K562 (cell line): ENCODE results near the gene RASSF1. TPM values are rescaled to one million over a fixed set of nuclear protein-coding genes. Genes with fewer than 3 reads are reported as not detected.

Experiments used
- ATAC-seq: fragments of 200-7000 bp; cut with Tn5 transposase; 3 replicates; pipeline ENCODE4 v1.9.1; 2020; ENCODE audit warnings: moderate library complexity
- BruUV-seq: library from RNA; stranded (reverse); fragments of 400-500 nt; replicated peaks from 2 replicates; lab custom pipeline; 2021; lab: Mats Ljungman, UMichigan
- CTCF ChIA-PET: fragments of 300-600 bp; formaldehyde crosslinking; extraction: SDS; loops from one replicate; lab custom pipeline; 2021; ENCODE audit warnings: low intra/inter-chr PET ratio; lab: Yijun Ruan, JAX
- POLR2A ChIA-PET: fragments of 300-600, 350-650 bp; sonication (Branson Sonifier 250); formaldehyde crosslinking; extraction: SDS; loops from one replicate; lab custom pipeline; 2021; ENCODE audit warnings: antibody characterized with exemption, inconsistent platforms; lab: Yijun Ruan, JAX
- DNase-seq, 4 experiments: peaks; one replicate each; pipeline versions ENCODE4 v3.0.0 to v3.0.0-alpha.2; 2011 to 2018; ENCODE audit warnings: low spot score in 3 of 4, mixed read lengths in 3 of 4; ENCODE audit errors: extremely low read depth in 1 of 4
- FAIRE-seq: peaks from 2 replicates; lab custom pipeline; 2011; peaks lifted over from hg19 to GRCh38; lab: Jason Lieb, UNC
- H2AFZ ChIP-seq: 2 replicates; pipeline ENCODE4 v1.6.0; 2011; ENCODE audit warnings: low read depth, low read length, control low read depth, inconsistent platforms
- H3K27ac ChIP-seq: fragments of 200-600 bp; 3 replicates; pipeline ENCODE4 v1.8.0; 2011; ENCODE audit warnings: low read depth, mild to moderate bottlenecking, control low read depth, inconsistent platforms, low read length, moderate library complexity, mixed read lengths; ENCODE audit errors: extremely low read depth
- H3K27me3 ChIP-seq, 2 experiments: fragments of 300-600 bp in 1 of 2; 2 replicates in 1 of 2; 3 replicates in 1 of 2; pipeline versions ENCODE4 v1.6.0 to v1.8.0; 2011; ENCODE audit warnings: inconsistent platforms in 2 of 2, low read length in 2 of 2, mild to moderate bottlenecking in 1 of 2, mixed read lengths in 1 of 2, moderate library complexity in 1 of 2; ENCODE audit not compliant: control insufficient read depth in 2 of 2, insufficient read depth in 2 of 2
- H3K36me3 ChIP-seq: fragments of 300-600 bp; 3 replicates; pipeline ENCODE4 v1.8.0; 2011; ENCODE audit warnings: mild to moderate bottlenecking, low read length, inconsistent platforms; ENCODE audit not compliant: control insufficient read depth, insufficient read depth
- H3K4me1 ChIP-seq, 2 experiments: fragments of 200-600 bp in 1 of 2; replicated peaks in 1 of 2; 2 replicates in 1 of 2; 3 replicates in 1 of 2; pipeline versions ENCODE4 v1.5.1 to v1.8.0; 2011; ENCODE audit warnings: inconsistent platforms in 2 of 2, low read length in 2 of 2, mild to moderate bottlenecking in 1 of 2, mixed read lengths in 1 of 2, moderate library complexity in 1 of 2; ENCODE audit not compliant: control insufficient read depth in 2 of 2, insufficient read depth in 2 of 2
- H3K4me2 ChIP-seq: 2 replicates; pipeline ENCODE4 v1.6.1; 2011; ENCODE audit warnings: low read length, control low read depth, inconsistent platforms, mixed read lengths; ENCODE audit not compliant: insufficient read depth
- H3K4me3 ChIP-seq: fragments of 200-600 bp; sonication (generic), shearing (Covaris generic); 2 replicates; pipeline ENCODE4 v1.5.1; 2016; ENCODE audit warnings: control low read depth, inconsistent platforms
- H3K79me2 ChIP-seq: fragments of 200-600 bp; 3 replicates; pipeline ENCODE4 v1.8.0; 2011; ENCODE audit warnings: low read length, inconsistent platforms; ENCODE audit not compliant: control insufficient read depth, insufficient read depth
- H3K9ac ChIP-seq, 2 experiments: 2 replicates each; pipeline versions ENCODE4 v1.6.0 to v1.6.1; 2011; ENCODE audit warnings: low read depth in 2 of 2, low read length in 2 of 2, control low read depth in 1 of 2, inconsistent platforms in 1 of 2, mild to moderate bottlenecking in 1 of 2, mixed read lengths in 1 of 2; ENCODE audit not compliant: insufficient read depth in 1 of 2
- H3K9me1 ChIP-seq: one replicate; pipeline ENCODE4 v1.6.0; 2011; ENCODE audit warnings: inconsistent platforms, mild to moderate bottlenecking, low read length, moderate library complexity; ENCODE audit not compliant: control insufficient read depth, insufficient read depth
- H3K9me3 ChIP-seq: replicated peaks from 2 replicates; pipeline ENCODE4 v1.5.1; 2011; ENCODE audit warnings: low read depth, low read length, inconsistent platforms; ENCODE audit not compliant: control insufficient read depth, insufficient read depth
- H4K20me1 ChIP-seq: replicated peaks from 2 replicates; pipeline ENCODE4 v1.6.1; 2011; ENCODE audit warnings: low read length, inconsistent platforms, mixed read lengths; ENCODE audit not compliant: control insufficient read depth, insufficient read depth
- POLR2A ChIP-seq: fragments of 450-650 bp; conservative IDR thresholded peaks from 2 replicates; pipeline ENCODE4 v1.6.1; 2016
- POLR2G ChIP-seq: fragments of 200-400 bp; formaldehyde crosslinking; IDR thresholded peaks from 2 replicates; pipeline ENCODE4 v1.6.1; 2017; ENCODE audit warnings: low read depth, mild to moderate bottlenecking, antibody characterized with exemption, low read length, moderate library complexity
- RBFOX2 ChIP-seq: fragments of 200-400 bp; formaldehyde crosslinking; IDR thresholded peaks from 2 replicates; pipeline ENCODE4 v1.6.1; 2017; ENCODE audit warnings: low read depth, mild to moderate bottlenecking, low read length, moderate library complexity
- SMARCA5 ChIP-seq: fragments of 450-650 bp; IDR thresholded peaks from 2 replicates; pipeline ENCODE4 v1.6.1; 2016
- XRCC3 ChIP-seq: fragments of 450-650 bp; IDR thresholded peaks from 2 replicates; pipeline ENCODE4 v1.6.1; 2017; ENCODE audit warnings: mild to moderate bottlenecking, moderate library complexity
- WGBS: fragments of 100-300 bp; shearing (Covaris generic); methylation state at CpG from one replicate; pipeline ENCODE4 v1.1.6; 2016; ENCODE audit warnings: low coverage, mixed read lengths; ENCODE audit not compliant: insufficient coverage; ENCODE audit errors: missing lambda C conversion rate; 5-methylcytosine and 5-hydroxymethylcytosine counted together
- in situ Hi-C: fragments of 300-500 bp; cut with MboI; formaldehyde crosslinking; loops from 4 replicates; pipeline ENCODE4 v1.15.0; 2018; ENCODE audit warnings: inconsistent platforms, mixed read lengths
- intact Hi-C: fragments of 100-400 bp; cut with micrococcal nuclease; formaldehyde crosslinking; loops from 2 replicates; pipeline ENCODE4 v1.14.2; 2022
- polyA plus RNA-seq, 8 experiments: library from polyadenylated mRNA; depleted of rRNA in 4 of 8; stranded (reverse) in 5 of 8; unstranded in 3 of 8; fragments of >200 nt; fragmentation: Nextera tagmentation in 2 of 8; fragmentation: Illumina TruSeq in 1 of 8; extraction: Ambion mirVana in 2 of 8; extraction: Trizol in 1 of 8; gene quantifications; 2 replicates each; pipeline versions ENCODE4 v1.2.1 to v1.2.3, GENCODE V29; 2011 to 2014; ENCODE audit warnings: inconsistent platforms in 1 of 8, missing spikeins in 1 of 8
- total RNA-seq, 7 experiments: library from RNA; depleted of rRNA in 6 of 7; stranded (reverse); fragments of >200 nt in 6 of 7; fragmentation: Illumina TruSeq in 2 of 7; extraction: Trizol in 2 of 7; gene quantifications; 2 replicates each; pipeline versions ENCODE4 v1.2.1 to v1.2.3, GENCODE V29; 2011 to 2021; ENCODE audit warnings: low replicate concordance in 1 of 7
- TF ChIP-seq, protein P1 (sequence below): fragments of 450-650 bp; IDR thresholded peaks from 2 replicates; pipeline ENCODE4 v1.6.1; 2018; ENCODE audit not compliant: partially characterized antibody

Gene RASSF1
- total and polyA plus RNA-seq, 9 of the 15 experiments (the other 6 are each of a cell fraction or from before 2014, with no cell fraction given), result 3.6 to 57.1 (median 24.6) TPM

GRCh38 chr3:50353245-50354004 is 12.8 kb upstream of the RASSF1 start:
- BruUV-seq, result no TSS peak
- WGBS, result 95% methylated on average over 9 of the region's 12 CpGs
- DNase-seq (no peak), FAIRE-seq (no peak), ATAC-seq (no peak)
- Histone ChIP-seq H3K4me1 (peaks cover 30 to 50% of the 10 kb centered on the region in 2 experiments; a peak in 4 of 5 replicates), H3K9me3 (no peaks in the 10 kb centered on the region), H3K27ac (no peak overlapping the region), H4K20me1 (peaks cover 30% of the 10 kb centered on the region; the same call in 1 of the 2 replicates), H3K4me3 (no peak overlapping the region), H3K36me3 (peaks cover 53% of the 10 kb centered on the region; the same call in 2 of the 3 replicates), H3K9ac (peak overlapping the region in 1 of 2 experiments; percentile 26; a peak in 2 of 4 replicates), H3K4me2 (no peak overlapping the region), H3K9me1 (peaks cover 6% of the 10 kb centered on the region), H3K79me2 (peaks cover 57% of the 10 kb centered on the region), H3K27me3 (no peaks in the 10 kb centered on the region), H2AFZ (no peak overlapping the region)
- POLR2A ChIA-PET, result interaction anchor here (0.6 to 1.8 kb wide), 11 partner anchors 11 to 181 kb away, joined by 3 to 5 read pairs (median 3); no protein-coding TSS in a partner anchor
- no peak for TF ChIP-seq XRCC3
- TF ChIP-seq, protein P1, sequence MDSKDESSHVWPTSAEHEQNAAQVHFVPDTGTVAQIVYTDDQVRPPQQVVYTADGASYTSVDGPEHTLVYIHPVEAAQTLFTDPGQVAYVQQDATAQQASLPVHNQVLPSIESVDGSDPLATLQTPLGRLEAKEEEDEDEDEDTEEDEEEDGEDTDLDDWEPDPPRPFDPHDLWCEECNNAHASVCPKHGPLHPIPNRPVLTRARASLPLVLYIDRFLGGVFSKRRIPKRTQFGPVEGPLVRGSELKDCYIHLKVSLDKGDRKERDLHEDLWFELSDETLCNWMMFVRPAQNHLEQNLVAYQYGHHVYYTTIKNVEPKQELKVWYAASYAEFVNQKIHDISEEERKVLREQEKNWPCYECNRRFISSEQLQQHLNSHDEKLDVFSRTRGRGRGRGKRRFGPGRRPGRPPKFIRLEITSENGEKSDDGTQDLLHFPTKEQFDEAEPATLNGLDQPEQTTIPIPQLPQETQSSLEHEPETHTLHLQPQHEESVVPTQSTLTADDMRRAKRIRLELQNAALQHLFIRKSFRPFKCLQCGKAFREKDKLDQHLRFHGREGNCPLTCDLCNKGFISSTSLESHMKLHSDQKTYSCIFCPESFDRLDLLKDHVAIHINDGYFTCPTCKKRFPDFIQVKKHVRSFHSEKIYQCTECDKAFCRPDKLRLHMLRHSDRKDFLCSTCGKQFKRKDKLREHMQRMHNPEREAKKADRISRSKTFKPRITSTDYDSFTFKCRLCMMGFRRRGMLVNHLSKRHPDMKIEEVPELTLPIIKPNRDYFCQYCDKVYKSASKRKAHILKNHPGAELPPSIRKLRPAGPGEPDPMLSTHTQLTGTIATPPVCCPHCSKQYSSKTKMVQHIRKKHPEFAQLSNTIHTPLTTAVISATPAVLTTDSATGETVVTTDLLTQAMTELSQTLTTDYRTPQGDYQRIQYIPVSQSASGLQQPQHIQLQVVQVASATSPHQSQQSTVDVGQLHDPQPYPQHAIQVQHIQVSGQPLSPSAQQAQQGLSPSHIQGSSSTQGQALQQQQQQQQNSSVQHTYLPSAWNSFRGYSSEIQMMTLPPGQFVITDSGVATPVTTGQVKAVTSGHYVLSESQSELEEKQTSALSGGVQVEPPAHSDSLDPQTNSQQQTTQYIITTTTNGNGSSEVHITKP, result no peak
- peak; percentile 65 for TF ChIP-seq POLR2G
- TF ChIP-seq POLR2A, result 0 out of 2 replicates have a peak, but pooled peaks have one; percentile 18
- TF ChIP-seq SMARCA5, result no peak
- TF ChIP-seq RBFOX2, result peak; percentile 46; the same call in 1 of the 2 replicates
- intact Hi-C loops (no loop called here), in situ Hi-C loops (no loop called here)
- CTCF ChIA-PET, result interaction anchor here (0.6 kb wide), 1 partner anchor 162 kb away, joined by 3 read pairs; no protein-coding TSS in a partner anchor
